CD8-positive, alpha-beta memory T cell (primary cell): Measurements from ENCODE around the gene PLEKHG2. TPM values are rescaled to one million over a fixed set of nuclear protein-coding genes. Genes with fewer than 3 reads are reported as not detected.

Source experiments
- CTCF ChIA-PET: fragments of 350-600 bp; sonication (Branson Sonifier 250); formaldehyde crosslinking; loops from one replicate; lab custom pipeline; 2021; ENCODE audit warnings: antibody characterized with exemption; lab: Charles Lee
- POLR2A ChIA-PET: fragments of 350-600 bp; sonication (Branson Sonifier 250); formaldehyde crosslinking; loops from one replicate; lab custom pipeline; 2021; ENCODE audit warnings: antibody characterized with exemption; lab: Charles Lee
- DNase-seq, 5 donors: peaks; one replicate each; pipeline versions ENCODE4 v3.0.0 to v3.0.0-alpha.2; 2020 to 2022; ENCODE audit warnings: mixed read lengths in 1 of 5
- H3K27ac ChIP-seq: one replicate; pipeline ENCODE4 v1.7.0; 2013; ENCODE audit warnings: low read depth, mild to moderate bottlenecking, low read length, moderate library complexity
- H3K27me3 ChIP-seq: 2 replicates; pipeline ENCODE4 v1.7.0; 2013; ENCODE audit warnings: low read length, mild to moderate bottlenecking; ENCODE audit not compliant: insufficient read depth, poor library complexity, severe bottlenecking
- H3K36me3 ChIP-seq: 2 replicates; pipeline ENCODE4 v1.7.0; 2013; ENCODE audit warnings: mild to moderate bottlenecking, low read length, moderate library complexity; ENCODE audit not compliant: insufficient read depth
- H3K4me1 ChIP-seq: 2 replicates; pipeline ENCODE4 v1.7.0; 2013; ENCODE audit warnings: mild to moderate bottlenecking, low read length, moderate library complexity; ENCODE audit not compliant: insufficient read depth
- H3K4me3 ChIP-seq: 2 replicates; pipeline ENCODE4 v1.7.0; 2013; ENCODE audit warnings: mild to moderate bottlenecking, low read length
- H3K9me3 ChIP-seq: 2 replicates; pipeline ENCODE4 v1.7.0; 2013; ENCODE audit warnings: mild to moderate bottlenecking, low read length
- H3K27ac Mint-ChIP-seq, 8 donors: one replicate each; pipeline ENCODE4 v1.8.0; 2020 to 2021; ENCODE audit warnings: mixed read lengths in 8 of 8, mild to moderate bottlenecking in 6 of 8, inconsistent platforms in 3 of 8, moderate library complexity in 3 of 8
- H3K27me3 Mint-ChIP-seq, 2 donors: one replicate each; pipeline ENCODE4 v1.8.0; 2020 to 2021; ENCODE audit warnings: mixed read lengths in 2 of 2, mild to moderate bottlenecking in 1 of 2, moderate library complexity in 1 of 2
- H3K36me3 Mint-ChIP-seq, 3 donors: one replicate each; pipeline ENCODE4 v1.8.0; 2020 to 2021; ENCODE audit warnings: mixed read lengths in 3 of 3, inconsistent platforms in 1 of 3, mild to moderate bottlenecking in 1 of 3
- H3K4me1 Mint-ChIP-seq, 3 donors: one replicate each; pipeline ENCODE4 v1.8.0; 2020 to 2021; ENCODE audit warnings: mixed read lengths in 3 of 3, inconsistent platforms in 1 of 3, mild to moderate bottlenecking in 1 of 3
- H3K4me3 Mint-ChIP-seq, 7 donors: one replicate each; pipeline ENCODE4 v1.8.0; 2020 to 2021; ENCODE audit warnings: mixed read lengths in 7 of 7, mild to moderate bottlenecking in 6 of 7, moderate library complexity in 4 of 7, inconsistent platforms in 2 of 7
- H3K9me3 Mint-ChIP-seq, 5 donors: one replicate each; pipeline ENCODE4 v1.8.0; 2020 to 2022; ENCODE audit warnings: mixed read lengths in 5 of 5, mild to moderate bottlenecking in 3 of 5, moderate library complexity in 2 of 5, inconsistent platforms in 1 of 5
- polyA plus RNA-seq: library from polyadenylated mRNA; unstranded; fragments of 300-500 nt; fragmentation: Illumina TruSeq; gene quantifications from one replicate; pipeline ENCODE4 v1.2.3, GENCODE V29; 2021
- total RNA-seq, 2 experiments: library from RNA; stranded (reverse); gene quantifications; one replicate each; pipeline ENCODE4 v1.2.3, GENCODE V29; 2021

The PLEKHG2 gene
- total and polyA plus RNA-seq, 3 experiments from 2014 or later = 4.0 to 36.4 (median 35.2) TPM

DNA sequence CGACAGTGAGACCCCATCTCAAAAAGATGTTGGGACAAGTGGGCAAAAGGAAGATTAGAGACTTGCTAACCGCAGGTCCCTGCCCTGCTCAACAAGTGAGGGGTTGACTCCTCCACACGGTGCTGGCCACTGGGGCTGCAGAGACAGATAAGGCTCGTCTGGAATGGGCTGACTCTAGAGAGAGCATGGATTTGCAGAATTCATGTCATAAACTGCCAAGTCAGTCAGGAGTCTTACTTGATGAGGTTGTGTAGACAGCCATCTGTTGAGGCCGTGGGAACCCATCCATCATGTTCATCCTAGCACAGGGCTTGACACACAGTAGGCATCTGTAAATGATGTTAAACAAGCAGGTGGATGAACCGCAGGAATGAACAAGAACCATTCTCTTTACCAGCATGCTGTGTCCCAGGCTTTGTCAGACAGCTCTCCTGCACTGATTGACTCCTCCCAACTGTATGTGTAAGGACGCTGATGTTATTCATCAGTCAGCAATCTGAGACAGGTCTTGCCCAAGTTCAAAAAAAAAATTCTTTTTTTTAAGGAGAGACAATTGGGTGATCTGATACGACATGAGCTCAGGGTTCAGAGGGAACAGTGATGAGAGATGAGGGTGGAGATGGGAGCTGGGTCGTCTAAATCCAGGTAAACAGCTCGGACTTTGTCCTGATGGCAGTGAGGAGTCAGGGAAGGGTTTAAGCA lies 30.4 kb upstream of the PLEKHG2 start:
- H3K27ac Mint-ChIP-seq = peak overlapping the region in 6 of 8 donors; percentile 9 to 97 (median 64)
- Histone ChIP-seq H3K4me3 (no peak overlapping the region), H3K4me1 (no peaks in the 10 kb centered on the region), H3K27ac (no peak overlapping the region), H3K27me3 (no peaks in the 10 kb centered on the region), H3K36me3 (peaks cover 33% of the 10 kb centered on the region), H3K9me3 (no peaks in the 10 kb centered on the region)
- CTCF ChIA-PET = interaction anchor here (1.1 kb wide), 1 partner anchor 30 kb away, joined by 3 read pairs; the partner anchor contains the start of gene PLEKHG2
- no peaks in the 10 kb centered on the region for H3K4me1 Mint-ChIP-seq
- DNase-seq = no peak
- no peaks in the 10 kb centered on the region for H3K27me3 Mint-ChIP-seq
- POLR2A ChIA-PET = no interaction called here
- no peaks in the 10 kb centered on the region for H3K9me3 Mint-ChIP-seq
- H3K4me3 Mint-ChIP-seq = peak overlapping the region in 1 of 7 donors; percentile 20
- peaks cover 0 to 95% (median 22%) of the 10 kb centered on the region in 3 donors for H3K36me3 Mint-ChIP-seq

DNA sequence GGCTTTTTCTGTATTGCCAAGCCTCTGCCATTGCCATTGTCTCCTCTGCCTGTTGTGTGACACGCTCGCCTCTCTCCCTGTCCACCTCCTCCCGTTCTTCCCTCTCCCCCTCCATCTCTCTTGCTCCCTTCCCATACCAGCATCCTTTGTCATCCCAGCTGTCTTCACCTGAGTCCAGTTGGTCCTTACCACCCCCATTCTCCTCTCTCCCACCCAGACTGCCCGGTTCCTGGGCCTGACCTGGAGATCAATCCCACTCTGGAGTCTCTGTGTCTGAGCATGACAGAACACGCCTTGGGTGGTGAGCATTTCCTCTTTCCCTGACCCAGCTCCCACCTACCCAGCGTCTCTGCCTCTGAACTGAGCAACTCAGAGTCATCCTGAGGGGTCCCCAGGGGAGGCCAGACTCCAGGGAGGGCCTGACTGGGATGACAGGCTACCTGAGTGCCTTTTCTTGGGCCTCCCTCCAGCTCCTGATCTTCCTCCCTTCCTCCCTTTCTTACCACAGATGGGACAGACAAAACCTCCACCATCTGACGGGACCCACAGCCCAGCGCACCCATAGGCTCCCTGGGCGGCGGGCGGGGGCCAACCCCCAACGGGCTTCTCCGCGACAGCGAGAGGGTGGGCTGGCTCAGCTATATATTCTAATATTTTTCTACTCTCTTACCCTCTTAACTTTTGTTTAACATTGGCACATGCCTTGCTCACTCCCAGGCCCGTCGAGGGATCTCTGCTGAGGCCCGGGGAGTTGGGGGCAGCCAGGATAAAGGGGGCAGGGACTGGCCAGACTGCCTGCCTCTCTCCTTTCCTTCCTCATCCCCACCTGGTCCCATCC lies 29.3 kb upstream of the PLEKHG2 start:
- no peaks in the 10 kb centered on the region for H3K9me3 Mint-ChIP-seq
- H3K4me3 Mint-ChIP-seq = peak overlapping the region in 2 of 7 donors; percentile 37 to 51
- no peaks in the 10 kb centered on the region for H3K27me3 Mint-ChIP-seq
- Histone ChIP-seq H3K27me3 (no peaks in the 10 kb centered on the region), H3K27ac (no peak overlapping the region), H3K9me3 (no peaks in the 10 kb centered on the region), H3K4me1 (no peaks in the 10 kb centered on the region), H3K4me3 (no peak overlapping the region), H3K36me3 (peaks cover 36% of the 10 kb centered on the region)
- H3K27ac Mint-ChIP-seq = peak overlapping the region in 4 of 8 donors; percentile 5 to 72 (median 65)
- POLR2A ChIA-PET = interaction anchor here (0.6 kb wide), 1 partner anchor 542 kb away, joined by 7 read pairs; no protein-coding TSS in a partner anchor
- H3K36me3 Mint-ChIP-seq = peaks cover 0 to 93% (median 17%) of the 10 kb centered on the region in 3 donors
- CTCF ChIA-PET = interaction anchor here (1.1 kb wide), 1 partner anchor 29 kb away, joined by 3 read pairs; the partner anchor contains the start of gene PLEKHG2
- peaks cover 0 to under 1% (median under 1%) of the 10 kb centered on the region in 3 donors for H3K4me1 Mint-ChIP-seq
- no peak for DNase-seq

- no peak overlapping the region for H3K27ac ChIP-seq
- H3K4me3 ChIP-seq = no peak overlapping the region
- Mint-ChIP-seq H3K4me1 (peaks cover 11 to 13% (median 13%) of the 10 kb centered on the region in 3 donors), H3K4me3 (no peak overlapping the region), H3K36me3 (peaks cover 0 to 89% (median 18%) of the 10 kb centered on the region in 3 donors), H3K27me3 (peaks cover 0 to 2% of the 10 kb centered on the region in 2 donors), H3K9me3 (no peaks in the 10 kb centered on the region), H3K27ac (peak overlapping the region in 4 of 8 donors; percentile 66 to 84 (median 78))
- ChIA-PET POLR2A (no interaction called here), CTCF (interaction anchor here (1.4 kb wide), 1 partner anchor 13 kb away, joined by 3 read pairs; no protein-coding TSS in a partner anchor)
- H3K9me3 ChIP-seq = no peaks in the 10 kb centered on the region
- peaks cover 38% of the 10 kb centered on the region for H3K36me3 ChIP-seq
- DNase-seq = no peak
- H3K4me1 ChIP-seq = peaks cover 7% of the 10 kb centered on the region
- H3K27me3 ChIP-seq = no peaks in the 10 kb centered on the region
Observed at GRCh38 chr19:39384839-39385568, 27.5 kb upstream of the PLEKHG2 start.

GRCh38 chr19:39385629-39386411 lies 26.6 kb upstream of the PLEKHG2 start:
- Mint-ChIP-seq H3K27me3 (peaks cover 0 to 2% of the 10 kb centered on the region in 2 donors), H3K9me3 (no peaks in the 10 kb centered on the region), H3K4me3 (peak overlapping the region in 1 of 7 donors; percentile 75), H3K4me1 (peaks cover 16 to 19% (median 18%) of the 10 kb centered on the region in 3 donors), H3K27ac (peak overlapping the region; percentile 7 to 84 (median 58)), H3K36me3 (peaks cover 0 to 87% (median 18%) of the 10 kb centered on the region in 3 donors)
- ChIA-PET POLR2A (no interaction called here), CTCF (interaction anchor here (1.4 kb wide), 1 partner anchor 12 kb away, joined by 3 read pairs; no protein-coding TSS in a partner anchor)
- Histone ChIP-seq H3K4me1 (peaks cover 12% of the 10 kb centered on the region), H3K27me3 (no peaks in the 10 kb centered on the region), H3K9me3 (no peaks in the 10 kb centered on the region), H3K4me3 (no peak overlapping the region), H3K36me3 (peaks cover 35% of the 10 kb centered on the region), H3K27ac (no peak overlapping the region)
- DNase-seq = no peak

DNA sequence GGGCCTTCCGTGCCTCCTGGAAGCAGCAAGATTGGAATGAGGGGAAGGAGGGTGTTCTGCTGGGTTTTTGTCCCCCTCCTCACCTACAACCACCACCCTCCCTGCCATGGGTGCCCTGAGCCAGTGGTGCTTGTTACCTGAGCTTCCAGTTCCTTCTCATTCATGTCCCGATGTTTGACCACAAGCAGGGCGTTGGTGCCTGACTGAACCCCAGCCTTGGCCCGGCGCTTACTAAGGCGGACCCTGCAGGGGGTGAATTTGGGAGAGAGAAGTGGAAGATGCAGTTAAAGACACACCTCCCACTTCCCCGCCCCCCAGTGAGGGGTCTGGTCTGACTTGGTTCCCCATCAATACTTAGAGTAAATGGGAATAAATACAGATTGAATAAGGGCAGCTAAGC lies 25.9 kb upstream of the PLEKHG2 start:
- no peaks in the 10 kb centered on the region for H3K9me3 Mint-ChIP-seq
- POLR2A ChIA-PET = no interaction called here
- H3K27ac Mint-ChIP-seq = peak overlapping the region in 4 of 8 donors; percentile 72 to 88 (median 82)
- Histone ChIP-seq H3K27ac (no peak overlapping the region), H3K4me1 (peaks cover 12% of the 10 kb centered on the region), H3K27me3 (no peaks in the 10 kb centered on the region), H3K36me3 (peaks cover 35% of the 10 kb centered on the region), H3K9me3 (no peaks in the 10 kb centered on the region), H3K4me3 (no peak overlapping the region)
- H3K36me3 Mint-ChIP-seq = peaks cover 0 to 87% (median 16%) of the 10 kb centered on the region in 3 donors
- peak overlapping the region in 1 of 7 donors; percentile 4 for H3K4me3 Mint-ChIP-seq
- no peak for DNase-seq
- H3K4me1 Mint-ChIP-seq = peaks cover 23 to 27% (median 26%) of the 10 kb centered on the region in 3 donors
- CTCF ChIA-PET = no interaction called here
- peaks cover 0 to 2% of the 10 kb centered on the region in 2 donors for H3K27me3 Mint-ChIP-seq

- no peak overlapping the region for H3K27ac ChIP-seq
- H3K27ac Mint-ChIP-seq = peak overlapping the region; percentile 49 to 100 (median 96)
- H3K4me1 Mint-ChIP-seq = peaks cover 32 to 40% (median 37%) of the 10 kb centered on the region in 3 donors
- no peak for DNase-seq
- peaks cover 32% of the 10 kb centered on the region for H3K36me3 ChIP-seq
- POLR2A ChIA-PET = no interaction called here
- peaks cover 20% of the 10 kb centered on the region for H3K4me1 ChIP-seq
- H3K27me3 ChIP-seq = no peaks in the 10 kb centered on the region
- CTCF ChIA-PET = interaction anchor here (0.6 kb wide), 1 partner anchor 9 kb away, joined by 3 read pairs; no protein-coding TSS in a partner anchor
- H3K36me3 Mint-ChIP-seq = peaks cover 0 to 76% (median 20%) of the 10 kb centered on the region in 3 donors
- H3K9me3 ChIP-seq = no peaks in the 10 kb centered on the region
- peaks cover 0 to 2% of the 10 kb centered on the region in 2 donors for H3K27me3 Mint-ChIP-seq
- no peaks in the 10 kb centered on the region for H3K9me3 Mint-ChIP-seq
- peak overlapping the region in 4 of 7 donors; percentile 23 to 74 (median 46) for H3K4me3 Mint-ChIP-seq
- H3K4me3 ChIP-seq = no peak overlapping the region
Observed at GRCh38 chr19:39388657-39389056, 23.8 kb upstream of the PLEKHG2 start.
